HG02884 (cell line): ENCODE data around the gene ZNF638.

ENCODE experiments used
- ATAC-seq: cut with Tn5 transposase; IDR thresholded peaks from one replicate; pipeline ENCODE4 v1.9.1; 2021; ENCODE audit warnings: mild to moderate bottlenecking, moderate library complexity; ENCODE audit not compliant: unreplicated experiment

ZNF638 gene

GRCh38 chr2:71455011-71455740 lies 123.6 kb downstream of the ZNF638 start:
- no peak for ATAC-seq

- no peak for ATAC-seq
These were observed 124.4 kb downstream of the ZNF638 start for GRCh38 chr2:71455741-71456569.

- ATAC-seq, result no peak
These were observed 125.0 kb downstream of the ZNF638 start for GRCh38 chr2:71456617-71457016.

GRCh38 chr2:71457123-71457915 lies 125.7 kb downstream of the ZNF638 start:
- ATAC-seq, result no peak

- ATAC-seq, result no peak
These were observed 126.3 kb downstream of the ZNF638 start for GRCh38 chr2:71457923-71458322.

GRCh38 chr2:71458413-71459083 lies 127.0 kb downstream of the ZNF638 start:
- ATAC-seq, result no peak

GRCh38 chr2:71459084-71459431 lies 127.5 kb downstream of the ZNF638 start:
- no peak for ATAC-seq

- no peak for ATAC-seq
These were observed 128.5 kb downstream of the ZNF638 start for GRCh38 chr2:71460056-71460455.

- no peak for ATAC-seq
These were observed 129.2 kb downstream of the ZNF638 start for GRCh38 chr2:71460595-71461303.

GRCh38 chr2:71461304-71461671 lies 129.7 kb downstream of the ZNF638 start:
- no peak for ATAC-seq

GRCh38 chr2:71462056-71462605 lies 130.5 kb downstream of the ZNF638 start:
- ATAC-seq, result no peak

- no peak for ATAC-seq
These were observed 131.2 kb downstream of the ZNF638 start for GRCh38 chr2:71462641-71463341.

- no peak for ATAC-seq
These were observed 131.7 kb downstream of the ZNF638 start for GRCh38 chr2:71463342-71463654.

GRCh38 chr2:71464389-71464788 lies 132.8 kb downstream of the ZNF638 start:
- ATAC-seq, result no peak

GRCh38 chr2:71465356-71465755 lies 133.8 kb downstream of the ZNF638 start:
- no peak for ATAC-seq

- no peak for ATAC-seq
These were observed 134.3 kb downstream of the ZNF638 start for GRCh38 chr2:71465961-71466300.

- no peak for ATAC-seq
These were observed 135.0 kb downstream of the ZNF638 start for GRCh38 chr2:71466301-71467179.

GRCh38 chr2:71467180-71467815 lies 135.7 kb downstream of the ZNF638 start:
- no peak for ATAC-seq
